ENCODE measurements around the gene ITGA2B.
"Not testable (repeated sequence)": the region's sequence is repeated elsewhere in the genome, so short reads cannot be mapped to it uniquely, and the experiment has no call there.

Gene ITGA2B

DNA sequence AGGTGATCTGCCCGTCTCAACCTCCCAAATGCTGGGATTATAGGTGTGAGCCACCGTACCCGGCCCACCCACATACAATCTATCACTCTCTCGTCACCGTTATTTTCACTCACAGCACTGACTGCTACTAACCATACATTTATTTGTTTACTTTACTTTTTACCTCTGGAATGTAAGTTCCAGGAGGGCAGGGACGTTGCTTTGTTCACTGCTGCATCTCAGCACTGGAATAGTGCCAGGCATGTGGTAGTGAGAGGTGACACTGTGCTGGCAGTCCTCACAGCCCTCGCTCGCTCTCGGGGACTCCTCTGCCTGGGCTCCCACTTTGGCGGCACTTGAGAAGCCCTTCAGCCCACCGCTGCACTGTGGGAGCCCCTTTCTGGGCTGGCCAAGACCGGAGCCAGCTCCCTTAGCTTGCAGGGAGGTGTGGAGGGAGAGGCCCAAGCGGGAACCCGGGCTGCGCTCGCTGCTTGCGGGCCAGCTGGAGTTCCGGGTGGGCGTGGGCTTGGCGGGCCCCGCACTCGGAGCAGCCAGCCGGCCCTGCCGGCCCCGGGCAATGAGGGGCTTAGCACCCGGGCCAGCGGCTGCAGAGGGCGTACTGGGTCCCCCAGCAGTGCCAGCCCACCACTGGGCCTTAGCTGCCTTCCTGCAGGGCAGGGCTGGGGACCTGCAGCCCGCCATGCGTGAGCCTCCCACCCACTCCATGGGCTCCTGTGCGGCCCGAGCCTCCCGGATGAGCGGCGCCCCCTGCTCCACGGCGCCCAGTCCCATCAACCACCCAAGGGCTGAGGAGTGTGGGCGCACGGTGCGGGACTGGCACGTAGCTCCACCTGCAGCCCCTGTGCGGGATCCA lies 20.8 kb downstream of the ITGA2B start:
- DNase-seq = not testable (repeated sequence)

DNA sequence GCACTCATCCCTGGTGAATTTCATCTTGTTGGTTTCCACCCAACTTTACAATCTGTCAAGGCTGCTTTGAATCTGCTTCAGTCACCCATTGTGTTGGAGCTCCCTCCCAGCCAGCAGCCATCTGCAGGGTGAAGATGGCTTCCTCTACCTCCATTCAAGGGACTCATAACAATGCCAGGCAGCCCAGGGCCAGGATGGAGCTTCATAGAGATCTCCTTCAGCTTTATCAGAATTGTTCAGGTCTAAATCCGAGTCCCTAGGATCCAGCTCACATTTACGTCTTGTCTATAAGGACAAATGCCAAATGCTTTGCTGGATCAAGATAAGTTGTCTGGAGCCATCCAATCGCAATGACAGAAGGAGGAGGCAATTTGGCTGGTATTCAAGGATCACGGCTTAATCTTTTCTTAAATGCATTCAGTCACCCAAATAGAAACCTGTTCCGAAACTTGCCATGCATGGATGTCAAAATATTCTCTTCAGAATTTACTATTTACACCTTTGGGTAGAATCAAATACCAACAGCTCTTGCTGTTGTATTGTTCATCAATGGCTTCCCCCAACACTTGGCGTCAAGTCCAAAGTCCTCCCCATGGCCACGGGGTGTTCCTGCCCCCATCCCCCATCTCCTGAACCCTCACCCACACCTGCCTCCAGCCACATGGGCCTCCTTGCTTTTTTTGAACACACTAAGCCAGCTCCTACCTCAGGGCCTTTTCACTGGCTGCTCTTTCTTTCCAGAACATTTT lies 22.0 kb downstream of the ITGA2B start:
- DNase-seq = no peak

DNA sequence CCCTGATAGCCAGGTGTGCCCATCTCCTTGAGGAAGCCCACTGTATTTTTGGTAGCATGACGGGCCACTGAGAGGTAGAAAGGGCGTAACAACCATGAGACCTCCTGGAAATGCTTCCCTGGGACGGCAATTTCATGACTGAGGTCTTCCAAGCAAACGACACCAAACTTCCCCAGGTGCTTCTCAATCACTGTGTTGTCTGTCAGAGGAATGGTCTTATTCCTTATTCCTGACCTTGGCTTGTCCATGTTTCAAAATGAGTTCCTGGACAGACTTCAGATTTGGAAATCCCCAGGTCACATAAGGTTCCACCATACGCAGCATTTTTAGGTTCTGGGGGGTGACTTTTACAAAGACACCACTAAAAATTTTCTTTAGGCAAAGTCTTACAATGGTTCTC lies 24.4 kb downstream of the ITGA2B start:
- not testable (repeated sequence) for DNase-seq

DNA sequence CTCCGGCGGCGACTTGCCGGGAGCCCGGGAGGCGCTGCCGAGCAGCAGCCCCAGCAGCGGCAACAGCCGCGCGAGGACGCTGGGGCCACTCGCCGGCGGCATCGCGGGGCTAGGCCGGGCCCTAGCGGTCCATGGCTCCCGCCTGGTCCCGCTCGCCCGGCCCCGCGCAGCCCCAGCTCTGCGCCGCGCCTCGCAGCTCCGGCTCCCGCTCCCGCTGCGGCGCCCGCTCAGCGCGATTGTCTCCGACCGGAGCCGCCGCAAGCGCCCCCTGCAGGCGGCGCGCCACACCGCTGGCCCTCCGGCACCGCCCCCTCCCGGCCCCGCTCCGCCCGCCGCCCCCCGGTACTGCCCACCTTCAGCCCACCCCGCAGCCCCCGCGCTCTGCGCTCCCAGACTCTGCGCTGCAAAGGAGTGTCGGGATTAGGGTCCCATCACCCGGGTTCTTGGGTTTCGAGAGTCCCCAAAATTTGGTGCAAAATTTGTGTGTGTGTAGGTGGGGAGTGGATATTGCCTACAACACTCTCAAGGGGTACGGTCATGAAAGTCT lies 25.8 kb downstream of the ITGA2B start, which contains the start of gene FAM171A2:
Gene FAM171A2 (minus strand): TSS at position 241 of the 547 bp plus-strand sequence. CDS start 139 bp downstream, at position 102.
- peak; percentile 42 for DNase-seq

DNA sequence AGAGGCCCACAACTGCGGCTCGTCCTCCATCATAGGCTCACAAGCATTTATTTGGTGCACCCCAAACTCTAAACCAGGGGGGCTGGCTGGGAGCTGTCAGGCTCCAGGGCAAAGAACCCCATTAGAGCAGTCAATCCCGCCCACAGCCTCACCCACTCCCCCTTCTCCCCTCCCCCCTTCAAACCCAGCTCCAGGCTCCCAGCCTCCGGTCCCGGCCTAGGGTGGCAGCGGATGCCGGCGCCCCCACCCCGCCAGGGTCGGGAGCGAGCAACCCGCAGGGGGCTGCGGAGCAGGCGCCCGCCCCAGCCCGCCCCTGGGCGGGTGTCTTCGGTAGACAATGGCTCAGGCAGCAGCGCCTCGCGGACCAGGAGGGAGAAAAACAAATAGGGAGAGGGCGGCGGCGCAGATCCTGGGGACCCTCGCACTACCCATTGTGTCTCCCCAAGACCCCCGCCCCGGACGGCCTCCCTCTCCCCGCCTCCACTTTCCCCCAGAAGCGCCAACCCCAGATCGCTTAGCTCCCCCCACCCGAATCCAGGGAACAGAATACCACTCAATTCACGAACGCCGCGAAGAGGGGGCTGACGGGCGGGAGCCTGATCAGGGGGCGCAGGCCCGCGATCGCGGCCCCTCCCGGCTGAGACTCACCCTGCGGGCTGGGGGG lies 26.4 kb downstream of the ITGA2B start:
- DNase-seq = no peak

DNA sequence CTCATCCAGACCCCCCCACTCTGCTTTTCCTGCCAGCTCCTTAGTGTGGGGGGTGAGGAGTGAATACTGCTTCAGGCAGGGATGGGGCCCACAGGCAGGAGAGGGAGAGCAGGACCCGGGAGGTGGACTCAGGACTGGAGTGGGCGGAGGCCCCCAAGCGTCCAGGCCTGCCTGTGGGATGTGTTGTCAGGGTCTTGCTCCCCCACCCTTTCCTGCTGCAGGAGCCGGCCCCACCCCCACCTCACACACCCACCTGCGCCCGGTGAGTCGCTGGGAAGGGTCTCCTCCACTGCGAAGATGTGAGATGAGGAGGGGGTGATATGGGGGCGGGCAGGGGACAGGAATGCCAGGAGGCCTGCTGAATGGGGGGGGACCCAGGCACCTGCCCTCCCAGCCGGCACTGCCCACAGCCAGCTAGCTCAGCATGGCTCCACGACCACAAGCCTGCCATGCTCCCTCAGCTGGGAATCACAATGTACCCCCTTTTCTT lies 26.9 kb downstream of the ITGA2B start:
- no peak for DNase-seq

DNA sequence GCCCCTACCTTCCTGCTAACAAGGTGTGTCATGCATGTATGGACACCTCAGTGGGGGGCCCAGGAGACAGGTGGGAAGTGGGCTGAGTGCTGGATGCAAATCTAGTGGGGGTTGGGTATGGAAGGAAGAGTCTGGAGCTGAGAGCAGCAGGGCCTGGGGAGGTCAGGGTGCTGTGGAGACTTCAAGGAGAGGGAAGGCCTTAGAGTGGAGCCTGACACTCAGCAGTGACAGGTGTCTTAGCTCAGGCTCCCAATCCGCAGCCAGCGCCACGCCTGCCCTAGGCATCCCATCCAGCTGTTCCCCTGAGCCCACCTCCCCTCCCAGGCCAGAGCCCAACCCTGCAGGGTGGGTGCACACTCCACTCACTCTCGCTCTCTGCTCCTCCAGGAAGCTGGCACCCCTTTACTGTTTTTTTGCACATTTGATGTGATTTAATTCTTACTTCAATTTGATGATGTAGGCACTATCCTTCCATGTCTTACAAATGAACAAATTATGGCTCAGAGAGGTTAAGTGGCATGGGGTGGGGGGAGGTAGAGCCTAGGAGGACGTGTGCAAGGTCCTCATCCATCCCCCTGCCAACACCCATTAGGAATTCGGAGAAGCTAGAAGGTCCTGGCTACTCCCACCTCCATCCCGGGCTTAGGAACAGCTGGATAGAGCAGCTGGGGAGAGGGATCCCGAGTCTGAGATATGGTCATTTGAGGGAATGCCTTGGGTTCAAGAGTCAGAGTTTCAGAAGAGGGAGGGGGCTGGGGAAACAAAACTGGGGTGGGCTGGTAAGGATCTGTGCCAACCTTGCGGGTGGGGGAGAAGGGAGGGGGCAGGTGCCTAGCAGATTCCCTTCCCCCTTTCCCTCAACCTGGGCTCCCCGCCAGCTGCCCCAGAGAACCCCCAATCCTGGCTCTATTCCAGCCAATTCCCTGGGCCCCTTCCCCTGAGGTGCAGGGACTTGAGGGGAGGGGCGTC lies 27.9 kb downstream of the ITGA2B start:
- DNase-seq = no peak

DNA sequence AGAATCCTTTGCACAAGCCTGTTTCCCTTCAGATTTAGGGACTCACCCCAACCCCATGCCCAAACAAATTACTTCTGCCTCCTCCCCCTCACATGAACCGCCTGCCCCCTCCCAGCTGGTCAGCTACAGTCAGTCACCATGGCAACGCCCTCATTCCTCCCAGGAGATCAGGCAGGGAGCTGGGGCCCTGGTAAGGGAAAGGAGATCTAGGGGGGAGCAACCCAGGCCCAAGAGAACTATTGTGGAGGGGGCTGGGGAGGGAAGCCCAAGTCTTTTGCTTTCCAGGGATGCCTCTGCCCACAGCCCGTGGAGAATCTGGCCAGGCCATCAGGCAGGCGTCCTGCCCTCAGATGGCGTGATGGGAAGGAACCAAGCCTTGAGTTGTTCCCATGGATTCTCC lies 28.6 kb downstream of the ITGA2B start:
- no peak for DNase-seq

DNA sequence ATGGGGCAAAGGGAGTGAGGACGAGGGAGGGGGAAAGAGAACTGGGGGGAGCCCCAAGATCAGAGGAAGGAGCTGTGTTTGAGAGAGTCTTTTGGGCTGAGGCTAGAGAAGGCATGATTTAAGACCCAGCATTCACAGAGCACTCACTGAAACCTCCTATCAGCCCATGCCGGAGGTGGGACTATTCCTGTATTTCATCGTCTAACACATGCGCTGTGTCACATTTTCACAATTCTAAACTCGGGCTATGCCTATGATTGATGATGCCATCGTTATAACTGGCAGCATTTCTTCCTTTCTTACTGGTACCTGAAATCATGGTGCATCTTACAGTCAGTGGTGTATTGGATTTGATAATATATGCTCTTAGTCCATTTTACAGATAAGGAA lies 29.3 kb downstream of the ITGA2B start:
- no peak for DNase-seq

DNA sequence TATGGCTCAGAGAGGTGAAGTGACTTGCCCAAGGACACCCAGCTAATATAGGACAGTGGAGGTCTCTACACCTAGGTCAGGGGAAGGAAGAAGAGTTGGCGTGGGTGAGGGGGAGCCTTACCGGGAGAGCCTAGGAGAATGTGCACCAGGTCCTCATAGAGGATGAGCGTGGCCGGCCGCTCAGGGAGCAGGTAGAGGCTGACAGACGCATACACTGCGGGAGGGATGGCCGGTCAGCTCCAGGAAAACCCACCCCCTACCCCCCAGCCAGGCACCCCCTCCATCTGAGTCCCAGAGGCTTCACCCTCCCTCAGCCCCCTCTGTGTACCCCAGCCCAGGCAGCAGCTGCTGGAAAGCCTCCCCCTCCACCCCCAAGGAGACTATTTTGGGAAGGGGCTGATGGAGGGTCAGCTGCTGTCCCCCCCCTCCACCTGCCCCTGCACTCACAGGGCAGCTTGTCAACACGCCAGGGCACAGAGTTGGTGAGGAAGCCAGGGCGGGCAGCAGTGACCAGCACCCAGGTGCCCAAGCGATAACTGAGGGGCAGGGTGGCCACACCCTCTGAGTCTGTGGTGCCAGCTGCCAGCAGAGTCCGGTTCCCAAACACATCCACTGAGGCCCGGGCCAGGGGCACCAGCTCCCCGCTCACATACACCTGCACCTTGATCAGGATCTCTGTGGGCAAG lies 29.8 kb downstream of the ITGA2B start:
- no peak for DNase-seq

DNA sequence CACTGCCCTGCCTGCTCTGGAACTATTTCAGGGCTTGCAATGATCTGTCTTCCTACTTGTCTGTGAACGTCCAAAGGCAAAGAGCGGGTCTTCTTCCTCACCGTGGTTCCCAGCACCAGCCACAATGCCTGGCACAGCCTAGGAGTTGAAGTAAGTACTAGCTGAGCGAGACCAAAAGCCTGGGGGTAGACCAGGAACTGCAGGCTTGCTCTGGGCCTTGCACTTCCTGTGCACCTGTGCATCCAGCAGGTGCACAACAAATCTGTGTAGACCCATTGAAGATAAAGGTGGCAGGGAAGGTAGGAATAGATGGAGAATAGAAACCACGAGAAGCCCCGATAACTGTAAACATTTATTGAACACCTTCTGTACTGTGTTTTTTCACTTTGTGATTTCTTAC lies 30.4 kb downstream of the ITGA2B start:
- no peak for DNase-seq

DNA sequence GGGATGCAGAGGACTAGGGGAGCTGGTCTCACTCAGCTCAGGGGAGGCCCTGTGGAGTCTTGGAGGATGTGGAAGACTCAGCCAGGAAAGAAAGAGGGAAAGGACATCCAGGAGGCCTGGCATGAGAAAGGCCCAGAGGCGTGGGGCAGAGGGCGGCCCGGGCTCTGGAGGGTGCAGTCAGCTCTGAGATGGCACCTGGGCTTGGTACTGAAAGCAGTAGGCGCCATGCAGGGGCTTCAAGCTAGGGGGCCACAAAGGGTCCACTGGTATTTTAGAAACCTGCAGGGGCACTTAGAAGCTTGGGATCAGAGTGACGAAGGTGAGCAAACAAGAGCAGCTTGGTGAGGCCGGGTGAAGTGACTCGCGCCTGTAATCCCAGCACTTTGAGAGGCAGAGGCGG lies 31.4 kb downstream of the ITGA2B start:
- DNase-seq = no peak

DNA sequence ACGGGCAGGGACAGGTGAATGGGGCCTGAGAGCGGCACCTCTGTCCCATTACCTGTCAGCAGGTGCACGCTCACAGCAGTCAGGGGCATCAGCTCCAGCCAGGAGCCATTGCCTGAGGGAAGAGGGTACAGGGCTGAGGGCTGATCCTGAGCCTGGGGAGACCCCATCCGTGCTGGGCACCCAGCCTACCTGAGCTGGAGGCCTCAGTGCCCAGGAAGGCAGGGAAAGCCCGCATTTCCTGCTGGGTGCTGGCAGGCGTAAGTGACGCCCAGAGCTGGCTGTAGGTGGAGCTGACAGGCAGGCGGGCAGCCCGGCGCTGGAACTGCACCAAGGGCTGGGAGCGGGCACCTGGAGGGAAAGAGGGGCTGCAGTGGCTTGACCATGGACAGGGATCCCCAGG lies 33.2 kb downstream of the ITGA2B start:
- no peak for DNase-seq

DNA sequence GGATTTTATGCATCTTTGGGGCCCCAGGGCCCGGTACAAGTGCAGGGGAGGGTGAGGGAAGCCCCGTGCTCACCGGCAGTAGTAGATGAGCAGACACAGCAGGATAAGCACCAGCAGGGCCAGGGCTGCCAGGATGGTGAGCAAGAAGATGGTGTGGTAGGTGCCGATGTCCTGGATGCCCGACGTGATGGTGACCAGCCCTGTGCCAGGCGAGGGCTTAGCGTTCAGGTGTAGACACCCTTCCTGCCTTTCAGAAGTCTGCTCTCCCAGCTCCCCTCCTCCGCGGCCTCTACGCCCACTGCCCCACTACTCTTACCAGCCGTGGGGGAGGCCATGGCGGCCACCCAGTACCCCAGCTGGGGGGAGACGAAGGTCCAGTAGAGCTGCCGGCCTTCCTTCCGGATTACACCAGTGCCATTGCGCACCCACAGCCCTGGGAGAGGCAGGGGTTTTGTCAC lies 33.8 kb downstream of the ITGA2B start:
- no peak for DNase-seq

DNA sequence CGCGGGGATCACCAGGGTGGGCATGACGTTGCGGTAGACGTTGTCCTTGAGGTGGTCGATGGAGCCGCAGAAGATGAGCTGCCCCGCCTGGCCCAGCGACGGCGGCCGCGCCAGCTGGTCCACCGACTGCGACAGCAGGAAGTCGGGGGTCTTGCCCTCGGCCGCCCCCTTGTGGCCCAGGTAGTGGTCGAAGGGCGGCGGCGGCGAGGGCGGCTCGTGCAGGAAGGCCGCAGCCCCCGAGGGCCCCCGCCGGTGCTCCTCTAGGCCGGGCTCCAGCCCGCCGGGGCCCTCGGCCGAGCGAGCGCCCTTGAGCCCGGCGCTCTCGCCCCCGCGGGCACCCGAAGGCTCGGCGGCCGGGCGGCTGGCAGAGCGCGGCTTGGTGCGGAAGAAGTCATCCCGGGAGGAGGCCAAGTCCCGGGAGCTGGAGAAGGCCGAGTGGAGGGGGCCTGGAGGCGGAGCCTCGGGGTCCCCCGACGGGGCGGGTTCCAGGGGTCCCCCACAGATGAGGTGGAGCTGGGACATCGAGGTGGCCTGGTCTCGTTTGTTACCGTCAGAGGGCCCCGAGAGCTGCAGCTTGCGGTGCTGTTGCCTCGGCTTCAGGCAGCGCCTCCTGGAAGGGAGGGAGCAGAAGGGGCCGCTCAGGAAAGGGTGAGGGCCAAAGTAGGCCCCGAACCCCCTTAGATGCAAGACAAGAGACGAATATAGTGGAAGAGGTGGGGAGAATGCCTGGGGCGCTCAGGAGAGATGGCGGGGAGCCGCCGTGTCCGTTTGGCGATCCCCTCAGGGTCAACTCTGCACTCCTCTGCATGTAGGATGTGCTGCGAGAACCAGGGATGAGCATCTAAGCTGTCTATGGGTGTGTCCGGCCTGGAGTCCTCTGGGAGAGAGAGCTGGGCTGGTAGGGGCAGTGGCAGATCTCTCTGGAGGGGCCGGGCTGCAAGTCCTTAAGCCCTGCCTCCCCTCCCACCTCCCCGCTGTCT lies 34.6 kb downstream of the ITGA2B start:
- peak; percentile 38 for DNase-seq

DNA sequence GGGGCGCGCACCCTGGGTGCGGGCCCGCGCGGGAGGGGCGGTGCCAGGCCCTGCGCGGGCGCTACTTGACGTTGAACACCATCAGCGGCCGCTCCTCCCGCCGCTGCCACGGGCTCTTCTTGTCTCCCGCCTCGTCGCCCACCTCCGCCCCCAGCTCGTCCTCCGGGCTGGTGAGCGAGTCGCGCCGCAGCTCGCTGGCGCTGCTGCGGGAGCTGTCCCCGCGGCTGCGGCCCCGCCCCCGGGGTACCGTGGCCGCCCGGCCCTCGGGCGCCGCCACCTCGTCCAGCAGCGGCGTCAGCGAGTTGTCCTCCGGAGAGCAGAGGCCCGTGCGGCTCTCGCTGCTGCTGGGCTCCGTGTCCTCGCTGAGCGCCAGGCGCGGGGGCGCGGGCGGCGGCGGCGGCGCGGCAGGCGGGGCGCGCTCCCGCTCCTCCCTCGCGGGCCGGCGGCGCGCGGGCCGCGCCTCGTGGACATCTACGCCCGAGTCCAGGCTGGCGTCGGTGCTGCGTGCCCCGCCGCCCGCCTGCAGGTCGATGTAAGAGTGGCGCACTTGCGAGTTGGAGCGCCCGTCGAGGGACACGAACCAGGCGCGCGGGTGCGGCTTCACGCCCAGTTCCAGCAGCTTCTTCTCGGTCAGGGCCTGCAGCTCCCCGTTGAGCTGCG lies 35.6 kb downstream of the ITGA2B start:
- no peak for DNase-seq

DNA sequence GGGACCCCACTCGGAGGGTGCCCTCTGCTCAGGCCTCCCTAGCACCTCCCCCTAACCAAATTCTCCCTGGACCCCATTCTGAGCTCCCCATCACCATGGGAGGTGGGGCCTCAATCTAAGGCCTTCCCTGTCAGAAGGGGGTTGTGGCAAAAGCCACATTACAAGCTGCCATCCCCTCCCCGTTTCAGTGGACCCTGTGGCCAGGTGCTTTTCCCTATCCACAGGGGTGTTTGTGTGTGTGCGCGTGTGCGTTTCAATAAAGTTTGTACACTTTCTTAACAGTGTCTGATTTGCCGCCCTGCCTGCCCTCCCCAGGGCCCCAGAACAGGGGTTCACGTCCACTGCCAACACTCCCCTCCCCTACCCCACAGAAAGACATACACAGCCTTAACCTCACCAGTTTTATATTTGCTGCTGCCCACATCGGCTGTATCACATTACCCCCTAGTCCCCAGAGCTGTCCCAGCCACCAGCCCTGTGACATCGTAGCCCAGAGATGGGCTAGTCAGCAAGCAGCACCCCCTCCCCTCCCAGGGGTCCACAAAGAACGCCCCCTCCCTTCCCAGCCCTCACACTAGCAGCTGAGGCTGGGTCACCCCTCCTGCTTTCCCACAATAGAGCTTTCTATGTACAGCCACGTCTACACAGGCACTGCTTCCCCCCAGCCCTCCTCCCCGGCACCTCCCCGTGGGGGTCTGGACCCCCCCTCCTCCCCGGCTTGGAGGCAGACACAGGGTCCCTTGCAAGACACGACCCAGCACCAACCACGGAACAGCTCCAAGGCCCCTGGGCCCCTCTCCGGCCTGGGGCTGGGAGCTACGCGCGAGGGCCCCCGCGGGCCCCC lies 36.4 kb downstream of the ITGA2B start:
- no peak for DNase-seq
